ENCODE data around the gene FTSJ3. TPM values are rescaled to one million over a fixed set of nuclear protein-coding genes. Genes with fewer than 3 reads are reported as not detected.

FTSJ3 gene
- total and polyA plus RNA-seq, 2 experiments from 2014 or later: 29.2 to 61.5 TPM

DNA sequence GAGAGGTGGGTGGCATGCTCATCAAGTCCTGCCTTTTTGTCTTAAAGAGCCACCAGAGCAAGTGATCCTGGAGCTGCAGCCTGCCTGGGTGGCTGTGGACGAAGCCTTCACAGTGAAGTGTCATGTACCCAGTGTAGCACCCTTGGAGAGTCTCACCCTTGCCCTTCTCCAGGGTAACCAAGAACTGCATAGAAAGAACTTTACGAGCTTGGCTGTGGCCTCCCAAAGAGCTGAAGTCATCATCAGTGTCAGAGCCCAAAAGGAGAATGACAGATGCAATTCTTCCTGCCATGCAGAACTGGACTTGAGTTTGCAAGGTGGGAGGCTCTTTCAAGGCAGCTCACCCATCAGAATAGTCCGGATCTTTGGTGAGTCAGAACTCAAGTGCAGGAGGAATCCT is 31.8 kb upstream of the FTSJ3 start:
- no peak for ATAC-seq
- Mint-ChIP-seq H3K4me1 (no peaks in the 10 kb centered on the region), H3K9me3 (no peaks in the 10 kb centered on the region)

More for the DNA sequence above, 31.8 kb upstream of the FTSJ3 start:
- Histone ChIP-seq H3K27ac (ENCODE audit: low read depth) (no peak overlapping the region), H3K79me2 (replicated peaks; ENCODE audit: insufficient read depth) (no peaks in the 10 kb centered on the region), H3K4me2 (no peak overlapping the region), H3K27me3 (ENCODE audit: insufficient read depth) (no peaks in the 10 kb centered on the region), H3F3A (replicated peaks; ENCODE audit: low read depth) (no peaks in the 10 kb centered on the region), H3K36me3 (ENCODE audit: insufficient read depth) (no peaks in the 10 kb centered on the region), H3K9me2 (ENCODE audit: insufficient read depth) (no peaks in the 10 kb centered on the region), H4K20me1 (replicated peaks; ENCODE audit: insufficient read depth) (no peaks in the 10 kb centered on the region), H3K4me1 (ENCODE audit: insufficient read depth) (no peaks in the 10 kb centered on the region), H3K4me3 (no peak overlapping the region), H2AFZ (no peak overlapping the region)
- no peak for TF ChIP-seq REST (IDR thresholded peaks at IDR 0.05; ENCODE audit: unreplicated experiment)
- TF ChIP-seq ZNF331 (CRISPR knock-in tag; IDR thresholded peaks at IDR 0.05; ENCODE audit: low read depth): no peak
- TF ChIP-seq EZH2phosphoT487 (IDR thresholded peaks at IDR 0.05; ENCODE audit: unreplicated experiment): no peak
- no peak for TF ChIP-seq EZH2 (IDR thresholded peaks at IDR 0.05; ENCODE audit: low read depth, unreplicated experiment)
- TF ChIP-seq JUNB (IDR thresholded peaks at IDR 0.05; ENCODE audit: unreplicated experiment): no peak
- no peak for TF ChIP-seq STAT1 (IDR thresholded peaks at IDR 0.05; ENCODE audit: unreplicated experiment)
- TF ChIP-seq ZNF114 (CRISPR knock-in tag; IDR thresholded peaks at IDR 0.05): no peak
- TF ChIP-seq ZNF462 (CRISPR knock-in tag; IDR thresholded peaks at IDR 0.05): no peak
- TF ChIP-seq POLR2AphosphoS5 (IDR thresholded peaks at IDR 0.05; ENCODE audit: low read depth): no peak
- no peak for TF ChIP-seq CREB1 (CRISPR knock-in tag; IDR thresholded peaks at IDR 0.05; ENCODE audit: low read depth)
- TF ChIP-seq CTCF (conservative IDR thresholded peaks at IDR 0.05; ENCODE audit: low read depth in 2 of 2): no peak
- TF ChIP-seq NANOG (IDR thresholded peaks at IDR 0.05; ENCODE audit: borderline replicate concordance): no peak
- TF ChIP-seq, protein P1, sequence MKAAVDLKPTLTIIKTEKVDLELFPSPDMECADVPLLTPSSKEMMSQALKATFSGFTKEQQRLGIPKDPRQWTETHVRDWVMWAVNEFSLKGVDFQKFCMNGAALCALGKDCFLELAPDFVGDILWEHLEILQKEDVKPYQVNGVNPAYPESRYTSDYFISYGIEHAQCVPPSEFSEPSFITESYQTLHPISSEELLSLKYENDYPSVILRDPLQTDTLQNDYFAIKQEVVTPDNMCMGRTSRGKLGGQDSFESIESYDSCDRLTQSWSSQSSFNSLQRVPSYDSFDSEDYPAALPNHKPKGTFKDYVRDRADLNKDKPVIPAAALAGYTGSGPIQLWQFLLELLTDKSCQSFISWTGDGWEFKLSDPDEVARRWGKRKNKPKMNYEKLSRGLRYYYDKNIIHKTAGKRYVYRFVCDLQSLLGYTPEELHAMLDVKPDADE (IDR thresholded peaks at IDR 0.05): no peak
- no peak for DNase-seq (ENCODE audit: low spot score)
- H3K27ac Mint-ChIP-seq: no peak overlapping the region
- no peaks in the 10 kb centered on the region for H3K36me3 Mint-ChIP-seq (ENCODE audit: low read depth)
- no peak overlapping the region for H3K4me3 Mint-ChIP-seq
- peaks cover 2% of the 10 kb centered on the region for H3K27me3 Mint-ChIP-seq (ENCODE audit: insufficient read depth, low read depth, poor library complexity)
